WTC11 (cell line): ENCODE data around the gene CACNA2D3. TPM values are rescaled to one million over a fixed set of nuclear protein-coding genes. Genes with fewer than 3 reads are reported as not detected.

Experiments
- ATAC-seq: fragments of 200-7000 bp; cut with Tn5 transposase; 2 replicates; pipeline ENCODE4 v1.10.0; 2021; ENCODE audit warnings: mild to moderate bottlenecking, moderate library complexity
- CTCF ChIA-PET: fragments of 300-600 bp; sonication (Branson Sonifier 250); formaldehyde crosslinking; loops from one replicate; lab custom pipeline; 2021; ENCODE audit warnings: antibody characterized with exemption; lab: Charles Lee
- POLR2A ChIA-PET: fragments of 350-600 bp; sonication (Branson Sonifier 250); formaldehyde crosslinking; loops from one replicate; lab custom pipeline; 2021; ENCODE audit warnings: antibody characterized with exemption; lab: Charles Lee
- DNase-seq: peaks from one replicate; pipeline ENCODE4 v3.0.0; 2021; ENCODE audit warnings: low spot score
- H3K27ac Mint-ChIP-seq: 2 replicates; pipeline ENCODE4 v1.8.0; 2021; ENCODE audit warnings: mixed read lengths
- H3K27me3 Mint-ChIP-seq: 2 replicates; pipeline ENCODE4 v1.8.0; 2021; ENCODE audit warnings: low read depth, mild to moderate bottlenecking, moderate library complexity, mixed read lengths
- H3K36me3 Mint-ChIP-seq: 2 replicates; pipeline ENCODE4 v1.8.0; 2021; ENCODE audit warnings: mixed read lengths
- H3K4me1 Mint-ChIP-seq: 2 replicates; pipeline ENCODE4 v1.8.0; 2022; ENCODE audit warnings: mixed read lengths
- H3K4me3 Mint-ChIP-seq: 2 replicates; pipeline ENCODE4 v1.8.0; 2021; ENCODE audit warnings: mild to moderate bottlenecking, moderate library complexity, mixed read lengths
- H3K9me3 Mint-ChIP-seq: 2 replicates; pipeline ENCODE4 v1.8.0; 2021; ENCODE audit warnings: mixed read lengths
- AFF4 ChIP-seq: sonication (generic); formaldehyde crosslinking; IDR thresholded peaks from 2 replicates; pipeline ENCODE4 v1.8.1; 2023; ENCODE audit warnings: mild to moderate bottlenecking, missing genetic modification reagents, borderline replicate concordance
- ARID4B ChIP-seq: sonication (generic); formaldehyde crosslinking; IDR thresholded peaks from 2 replicates; pipeline ENCODE4 v1.8.0; 2023; ENCODE audit warnings: missing genetic modification reagents, mild to moderate bottlenecking, borderline replicate concordance
- CREB1 ChIP-seq: sonication (generic); formaldehyde crosslinking; IDR thresholded peaks from 2 replicates; pipeline ENCODE4 v1.8.0; 2023; ENCODE audit warnings: mild to moderate bottlenecking, missing genetic modification reagents
- ETV6 ChIP-seq: sonication (generic); formaldehyde crosslinking; IDR thresholded peaks from 2 replicates; pipeline ENCODE4 v1.8.1; 2022; ENCODE audit warnings: mild to moderate bottlenecking, missing genetic modification reagents
- FOXP4 ChIP-seq: sonication (generic); formaldehyde crosslinking; IDR thresholded peaks from 2 replicates; pipeline ENCODE4 v1.8.0; 2022; ENCODE audit warnings: mild to moderate bottlenecking, missing genetic modification reagents
- GABPB1 ChIP-seq: sonication (generic); formaldehyde crosslinking; IDR thresholded peaks from 2 replicates; pipeline ENCODE4 v1.8.1; 2023; ENCODE audit warnings: mild to moderate bottlenecking, missing genetic modification reagents
- HMGA2 ChIP-seq: fragments of 250-450 bp; sonication (Bioruptor Pico); IDR thresholded peaks from 2 replicates; pipeline ENCODE4 v1.4.0; 2021; ENCODE audit warnings: mild to moderate bottlenecking, moderate library complexity
- HMGXB4 ChIP-seq: sonication (generic); formaldehyde crosslinking; IDR thresholded peaks from 2 replicates; pipeline ENCODE4 v1.8.1; 2023; ENCODE audit warnings: mild to moderate bottlenecking, moderate library complexity, missing genetic modification reagents
- PREB ChIP-seq: sonication (generic); formaldehyde crosslinking; IDR thresholded peaks from 2 replicates; pipeline ENCODE4 v1.8.1; 2022; ENCODE audit warnings: mild to moderate bottlenecking, missing genetic modification reagents, moderate library complexity, borderline replicate concordance
- RELA ChIP-seq: sonication (generic); formaldehyde crosslinking; IDR thresholded peaks from 2 replicates; pipeline ENCODE4 v1.8.1; 2022; ENCODE audit warnings: missing genetic modification reagents, mild to moderate bottlenecking, borderline replicate concordance
- SMAD4 ChIP-seq: sonication (generic); formaldehyde crosslinking; IDR thresholded peaks from 2 replicates; pipeline ENCODE4 v1.8.0; 2022; ENCODE audit warnings: mild to moderate bottlenecking, missing genetic modification reagents
- ZBTB21 ChIP-seq: sonication (generic); formaldehyde crosslinking; IDR thresholded peaks from 2 replicates; pipeline ENCODE4 v1.8.1; 2023; ENCODE audit warnings: mild to moderate bottlenecking, missing genetic modification reagents, borderline replicate concordance
- ZNF138 ChIP-seq: sonication (generic); formaldehyde crosslinking; conservative IDR thresholded peaks from 2 replicates; pipeline ENCODE4 v1.8.1; 2022; ENCODE audit warnings: mild to moderate bottlenecking, moderate library complexity, missing genetic modification reagents
- ZNF219 ChIP-seq: sonication (generic); formaldehyde crosslinking; IDR thresholded peaks from 2 replicates; pipeline ENCODE4 v1.8.0; 2023; ENCODE audit warnings: missing genetic modification reagents, mild to moderate bottlenecking, borderline replicate concordance
- ZNF263 ChIP-seq: sonication (generic); formaldehyde crosslinking; IDR thresholded peaks from 2 replicates; pipeline ENCODE4 v1.8.1; 2022; ENCODE audit warnings: low read depth, mild to moderate bottlenecking, moderate library complexity, missing genetic modification reagents
- ZNF281 ChIP-seq: sonication (generic); formaldehyde crosslinking; IDR thresholded peaks from 2 replicates; pipeline ENCODE4 v1.8.0; 2023; ENCODE audit warnings: mild to moderate bottlenecking, missing genetic modification reagents
- ZNF671 ChIP-seq: fragments of 250-450 bp; sonication (Bioruptor Pico); IDR thresholded peaks from 2 replicates; pipeline ENCODE4 v1.8.0; 2021; ENCODE audit warnings: mild to moderate bottlenecking
- total RNA-seq: library from RNA; stranded (reverse); gene quantifications from 3 replicates; pipeline ENCODE4 v1.2.3, GENCODE V29; 2021

Gene CACNA2D3
- total RNA-seq, 1 experiment from 2014 or later, result 5.0 TPM

GRCh38 chr3:54955496-54955895, 833.1 kb downstream of the CACNA2D3 start (continued):
- TF ChIP-seq ZNF281 (no peak), CREB1 (CRISPR knock-in tag) (no peak), GABPB1 (CRISPR knock-in tag) (no peak), ZNF138 (CRISPR knock-in tag) (no peak)

- DNase-seq (no peak), ATAC-seq (no peak)
- H3K27me3 Mint-ChIP-seq, result no peaks in the 10 kb centered on the region
- no peak overlapping the region for H3K4me3 Mint-ChIP-seq
- no peak overlapping the region for H3K27ac Mint-ChIP-seq
- H3K4me1 Mint-ChIP-seq, result peaks cover 43% of the 10 kb centered on the region
- no peaks in the 10 kb centered on the region for H3K36me3 Mint-ChIP-seq
- no peak for TF ChIP-seq FOXP4
- no peak for TF ChIP-seq RELA (CRISPR knock-in tag)
- TF ChIP-seq ARID4B, result no peak
- no peak for TF ChIP-seq SMAD4
- TF ChIP-seq ZNF671 (CRISPR knock-in tag), result no peak
- TF ChIP-seq, all 79 proteins: peak for 0
- H3K9me3 Mint-ChIP-seq, result no peaks in the 10 kb centered on the region
- POLR2A ChIA-PET, result no interaction called here
- CTCF ChIA-PET, result interaction anchor here (1.8 kb wide), 1 partner anchor 450 kb away, joined by 4 read pairs; no protein-coding TSS in a partner anchor
Measured at GRCh38 chr3:54955941-54956340, 833.6 kb downstream of the CACNA2D3 start.

- no peaks in the 10 kb centered on the region for H3K27me3 Mint-ChIP-seq
- ChIA-PET CTCF (no interaction called here), POLR2A (no interaction called here)
- no peak overlapping the region for H3K4me3 Mint-ChIP-seq
- peaks cover 48% of the 10 kb centered on the region for H3K4me1 Mint-ChIP-seq
- no peak for DNase-seq
- ATAC-seq, result no peak
- H3K9me3 Mint-ChIP-seq, result no peaks in the 10 kb centered on the region
- H3K27ac Mint-ChIP-seq, result no peak overlapping the region
- no peaks in the 10 kb centered on the region for H3K36me3 Mint-ChIP-seq
- no peak for TF ChIP-seq HMGA2 (CRISPR knock-in tag)
- no peak for TF ChIP-seq AFF4 (CRISPR knock-in tag)
- TF ChIP-seq ZNF263 (CRISPR knock-in tag), result no peak
- TF ChIP-seq ZNF219 (CRISPR knock-in tag), result no peak
- no peak for TF ChIP-seq PREB (CRISPR knock-in tag)
- no peak for TF ChIP-seq HMGXB4 (CRISPR knock-in tag)
- TF ChIP-seq ZNF671 (CRISPR knock-in tag), result no peak
- TF ChIP-seq ZBTB21 (CRISPR knock-in tag), result no peak
- TF ChIP-seq ETV6 (CRISPR knock-in tag), result no peak
Measured at GRCh38 chr3:54957711-54958110, 835.4 kb downstream of the CACNA2D3 start.
